NOMO-1 treated with dmso at 0.1 percent for 144 hours (cell line): ENCODE results near the gene OR5B21.

Source experiments
- DNase-seq: peaks from one replicate; lab custom pipeline; 2025; ENCODE audit not compliant: unreplicated experiment; lab: John Stamatoyannopoulos, UW

Gene OR5B21

GRCh38 chr11:58508005-58508404 lies at the start of gene OR5B21:
OR5B21 (minus strand) TSS chr11:58508105; CDS start chr11:58508105, 0 bp downstream.
- no peak for DNase-seq

DNA sequence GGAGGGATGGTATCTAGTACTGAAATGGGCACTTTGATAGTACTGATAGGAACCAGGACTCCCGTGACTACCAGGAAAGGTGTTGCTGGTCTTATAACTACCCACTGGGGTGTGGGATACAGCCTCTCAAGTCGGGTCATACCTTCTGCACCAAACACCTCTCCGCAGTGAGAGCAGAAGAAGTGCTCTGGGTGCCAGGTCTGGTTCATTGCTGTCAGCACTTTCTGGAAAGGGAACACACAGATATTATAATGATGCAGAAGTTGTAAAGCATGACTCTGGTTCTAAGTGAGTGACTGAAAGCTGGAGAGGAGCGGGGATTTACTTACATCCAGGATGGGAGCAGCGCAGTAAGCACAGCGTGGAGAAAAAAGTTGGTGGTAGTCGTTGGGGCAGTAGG lies 41.7 kb upstream of the OR5B21 start:
- DNase-seq: no peak

DNA sequence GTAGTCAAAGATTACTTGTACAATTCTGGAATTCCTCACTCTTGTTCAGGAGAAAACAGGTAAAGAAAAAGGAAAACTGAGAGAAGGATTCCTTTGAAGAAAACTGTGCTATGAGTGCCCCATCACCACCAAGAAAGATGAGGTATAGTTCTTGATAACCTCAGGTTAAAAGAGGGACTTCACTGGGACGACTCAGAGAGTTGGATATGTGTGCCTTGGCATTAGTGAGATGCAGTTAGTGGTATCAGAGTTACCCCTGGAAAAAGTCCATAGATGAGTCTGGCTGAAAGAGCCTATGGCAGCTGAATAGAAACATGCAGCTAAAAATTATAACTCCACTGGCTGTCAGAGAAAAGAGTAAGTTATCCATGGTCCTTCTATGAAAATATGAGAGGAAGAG lies 38.9 kb upstream of the OR5B21 start:
- DNase-seq: no peak

- no peak for DNase-seq
These were observed 24.0 kb upstream of the OR5B21 start for GRCh38 chr11:58531865-58532341.

GRCh38 chr11:58530236-58530635 lies 22.3 kb upstream of the OR5B21 start:
- no peak for DNase-seq

- DNase-seq: no peak
These were observed 19.5 kb upstream of the OR5B21 start for GRCh38 chr11:58527429-58527828.

GRCh38 chr11:58526721-58527120 lies 18.8 kb upstream of the OR5B21 start:
- DNase-seq: no peak

DNA sequence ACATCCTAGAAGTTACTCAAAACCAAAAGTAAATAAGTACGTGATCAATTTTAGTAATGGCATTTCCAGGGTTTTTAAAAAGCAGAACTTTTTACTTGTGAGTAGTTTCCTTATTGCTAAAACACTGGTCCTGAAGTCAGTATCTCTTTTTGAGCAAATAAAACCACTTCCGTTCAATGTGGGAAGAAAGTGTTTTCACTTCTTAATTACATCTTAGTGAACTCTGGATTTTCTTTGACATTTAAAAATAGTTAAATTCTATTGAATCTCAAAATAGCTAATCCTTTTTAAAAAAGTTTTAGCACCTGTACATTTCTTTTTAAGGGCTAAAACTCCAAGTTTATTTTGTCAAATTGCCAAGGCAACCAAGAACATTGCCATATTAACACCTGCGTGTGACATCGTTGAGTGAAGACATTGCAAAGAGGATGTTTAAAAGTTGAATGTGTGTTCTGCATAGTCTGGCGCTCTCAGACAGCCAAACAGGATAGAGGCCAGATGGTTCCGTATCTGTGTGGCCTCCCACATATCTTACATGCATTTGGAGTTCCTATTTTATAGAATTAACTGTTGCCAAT lies 17.2 kb upstream of the OR5B21 start:
- peak; percentile 29 for DNase-seq

DNA sequence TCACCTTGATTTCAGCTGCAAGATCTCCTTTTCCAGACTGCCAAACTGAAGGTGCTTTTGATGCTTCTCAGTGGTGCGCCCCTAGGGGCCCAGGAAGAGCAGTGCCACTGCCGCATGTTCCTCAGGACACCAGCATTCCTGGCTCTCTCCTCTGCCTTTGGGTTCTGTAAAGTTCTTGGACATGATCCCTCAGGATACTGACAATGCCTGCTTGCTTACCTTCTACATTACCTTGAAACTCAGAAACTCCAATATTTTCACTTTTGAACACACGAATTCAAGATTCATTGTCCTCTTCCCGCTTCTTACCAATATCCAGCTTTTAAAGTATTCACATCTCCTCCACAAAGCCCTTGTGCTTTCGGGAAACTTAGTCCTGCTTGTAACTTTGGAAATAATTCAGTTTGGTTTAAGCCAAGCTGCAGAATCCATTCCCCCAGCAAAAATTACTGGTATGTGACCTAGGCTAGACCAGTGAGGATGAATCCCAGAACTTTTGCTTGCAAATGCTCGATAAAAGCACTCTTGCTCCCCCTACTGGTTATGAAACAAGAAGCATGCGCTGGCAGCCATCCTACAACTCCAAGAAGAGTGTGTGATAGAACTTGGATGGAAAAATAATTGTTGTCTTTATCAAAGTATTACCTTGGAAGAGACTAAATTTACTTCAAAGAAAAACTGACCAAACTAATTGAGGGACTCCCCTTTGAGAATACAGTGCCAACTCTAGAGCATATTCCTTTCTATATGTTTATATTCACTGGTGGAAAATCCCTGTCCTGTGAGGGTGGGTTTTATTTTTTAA lies 16.5 kb upstream of the OR5B21 start:
- no peak for DNase-seq

DNA sequence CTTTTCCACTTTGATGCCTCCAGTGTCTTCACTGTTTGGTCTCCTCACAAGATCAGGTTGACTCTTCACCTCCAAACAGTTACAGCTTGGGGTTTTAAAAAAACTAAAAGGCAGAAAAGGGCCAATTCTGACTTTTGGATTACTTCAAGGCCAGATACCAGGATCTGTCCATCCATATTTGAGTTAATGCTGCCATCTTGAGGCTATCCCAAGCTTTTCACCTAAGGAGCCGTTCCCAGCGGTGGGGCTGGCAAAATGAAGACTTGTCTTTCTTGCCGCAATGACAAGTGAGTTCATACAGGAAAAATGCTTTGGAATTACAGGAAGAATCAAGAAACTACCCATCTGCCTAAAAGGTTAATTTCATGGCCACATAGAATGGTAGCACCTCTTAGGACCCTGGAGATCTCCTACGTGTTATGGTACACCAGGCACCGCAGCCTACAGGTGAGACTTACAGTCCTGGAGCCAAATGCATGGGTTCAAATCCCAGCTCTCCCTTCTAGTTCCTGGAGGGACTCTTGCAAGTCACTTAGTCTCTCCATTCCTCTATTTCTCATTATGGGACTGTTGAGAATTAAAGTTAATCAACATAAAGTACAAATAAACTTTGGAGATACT lies 6.0 kb upstream of the OR5B21 start:
- DNase-seq: no peak

GRCh38 chr11:58511636-58512035 lies 3.7 kb upstream of the OR5B21 start:
- no peak for DNase-seq

DNA sequence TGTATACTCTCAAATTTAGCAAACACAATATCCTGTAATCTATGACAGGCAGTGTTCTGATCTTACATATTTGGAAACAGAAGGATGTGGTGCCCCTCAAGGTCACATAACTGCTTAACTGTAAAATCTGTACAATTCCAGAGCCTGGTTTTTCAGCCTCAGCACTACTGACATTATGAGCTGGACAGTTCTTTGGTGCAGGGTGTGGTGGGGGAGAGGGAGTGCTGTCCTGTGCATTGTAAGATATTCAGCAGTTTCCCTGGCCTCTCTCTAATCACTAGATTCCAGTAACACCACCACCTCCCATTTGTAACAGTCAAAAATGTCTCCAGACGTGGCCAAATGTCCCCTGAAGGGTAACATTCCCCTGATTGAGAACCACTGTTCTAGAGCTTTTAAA lies 1.8 kb upstream of the OR5B21 start:
- DNase-seq: no peak

GRCh38 chr11:58508814-58509213 lies 909 bp upstream of the OR5B21 start:
- no peak for DNase-seq

DNA sequence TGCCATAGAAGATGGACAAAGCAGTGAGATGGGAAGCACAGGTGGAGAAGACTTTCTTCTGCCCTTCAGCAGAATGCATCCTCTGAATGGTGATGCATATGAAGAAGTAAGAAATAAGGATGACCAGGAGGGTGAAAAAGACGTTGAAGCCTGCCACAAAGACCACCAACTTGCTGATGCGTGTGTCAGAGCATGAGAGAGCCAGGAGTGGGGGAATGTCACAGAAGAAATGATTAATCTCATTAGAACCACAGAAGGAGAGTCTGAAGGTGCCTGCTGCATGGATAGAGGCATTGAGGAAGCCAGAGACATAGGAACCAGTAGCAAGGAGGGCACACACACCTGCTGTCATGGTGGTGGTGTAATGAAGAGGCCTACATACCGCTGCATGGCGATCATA lies 550 bp downstream of the OR5B21 start:
- no peak for DNase-seq

DNA sequence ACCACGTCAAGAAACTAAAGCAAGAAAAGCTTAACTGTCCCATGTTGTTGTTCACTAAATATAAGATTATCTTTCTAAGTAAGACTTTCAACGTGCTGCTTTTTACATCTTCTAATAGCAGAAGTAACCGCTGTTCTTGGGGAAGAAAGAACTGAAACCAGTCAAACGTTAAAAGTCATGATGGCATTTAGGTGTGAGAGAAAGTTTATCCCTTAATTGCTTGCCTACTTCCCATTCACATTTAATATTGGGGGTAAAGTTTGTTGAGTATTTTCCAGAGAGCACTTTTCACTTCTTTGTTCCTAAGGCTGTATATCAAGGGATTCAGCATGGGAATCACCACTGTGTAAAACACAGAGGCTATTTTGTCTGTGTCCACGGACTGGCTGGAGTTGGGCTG lies 970 bp downstream of the OR5B21 start:
- DNase-seq: peak; percentile 57

DNA sequence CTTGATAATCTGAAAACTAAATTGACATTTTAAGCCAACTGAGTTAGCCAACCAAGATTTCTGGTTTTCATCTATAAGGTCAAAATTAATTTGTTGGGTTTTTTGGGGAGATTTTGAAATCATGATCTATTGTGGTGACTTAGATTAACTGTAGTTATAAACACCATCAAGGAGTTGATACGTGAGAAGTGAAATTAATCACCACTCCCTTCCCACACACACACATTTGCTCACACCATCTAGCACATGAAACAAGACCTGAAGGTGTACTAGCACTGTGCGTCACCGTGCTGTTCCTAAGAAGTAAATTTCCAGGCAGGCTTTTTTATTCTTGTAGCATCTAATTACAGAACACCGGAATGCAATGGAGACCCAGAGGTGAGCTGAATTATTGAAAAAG lies 2.1 kb downstream of the OR5B21 start:
- no peak for DNase-seq

DNA sequence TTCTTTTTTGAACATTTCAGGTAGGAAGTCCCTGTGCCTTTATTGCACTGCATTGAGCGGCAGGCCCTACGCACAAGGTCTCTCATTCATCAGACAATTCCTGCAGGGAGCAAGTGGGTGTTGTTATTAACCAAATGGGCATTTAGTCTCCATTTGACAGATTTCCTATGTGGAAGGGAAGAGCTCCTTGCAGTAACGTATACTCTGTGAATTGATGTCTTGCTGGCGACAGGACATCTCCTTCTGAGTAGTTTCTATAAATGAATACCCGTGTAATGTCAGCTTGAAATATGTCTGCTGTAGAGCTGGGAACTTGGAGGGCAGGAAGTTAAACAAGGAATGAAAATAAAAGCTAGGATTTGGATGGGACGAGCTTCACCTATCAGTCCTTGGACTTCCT lies 3.7 kb downstream of the OR5B21 start:
- DNase-seq: no peak

- DNase-seq: no peak
These were observed 4.5 kb downstream of the OR5B21 start for GRCh38 chr11:58503361-58503856.

- no peak for DNase-seq
These were observed 5.9 kb downstream of the OR5B21 start for GRCh38 chr11:58502004-58502403.

DNA sequence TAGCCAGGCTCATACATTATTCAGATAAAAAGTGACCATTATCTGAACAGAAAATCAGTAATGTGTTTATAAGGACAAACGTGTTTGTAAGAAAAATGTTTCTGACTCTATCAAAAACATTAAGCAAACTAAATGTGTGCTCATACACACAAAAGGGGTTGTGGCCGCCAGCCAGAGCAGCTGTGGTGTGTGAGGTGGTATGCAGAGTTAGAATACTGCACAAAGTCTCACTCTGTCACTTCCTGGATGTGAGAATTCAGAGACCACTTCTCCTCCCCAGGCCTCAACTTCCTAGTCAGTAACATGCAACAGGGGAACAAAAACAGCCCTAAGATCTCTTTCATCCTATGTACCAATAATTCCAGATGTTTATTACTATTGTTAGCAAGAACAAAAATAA lies 9.4 kb downstream of the OR5B21 start:
- DNase-seq: no peak

GRCh38 chr11:58497951-58498350 lies 10.0 kb downstream of the OR5B21 start:
- DNase-seq: no peak

GRCh38 chr11:58495906-58496305 lies 12.0 kb downstream of the OR5B21 start:
- DNase-seq: no peak
